Measurements from ENCODE around the gene OPCML. TPM values are rescaled to one million over a fixed set of nuclear protein-coding genes. Genes with fewer than 3 reads are reported as not detected.

Gene OPCML
- total and polyA plus RNA-seq, 2 donors (not counting 1 experiment from before 2014, with no cell fraction given), result not detected

DNA sequence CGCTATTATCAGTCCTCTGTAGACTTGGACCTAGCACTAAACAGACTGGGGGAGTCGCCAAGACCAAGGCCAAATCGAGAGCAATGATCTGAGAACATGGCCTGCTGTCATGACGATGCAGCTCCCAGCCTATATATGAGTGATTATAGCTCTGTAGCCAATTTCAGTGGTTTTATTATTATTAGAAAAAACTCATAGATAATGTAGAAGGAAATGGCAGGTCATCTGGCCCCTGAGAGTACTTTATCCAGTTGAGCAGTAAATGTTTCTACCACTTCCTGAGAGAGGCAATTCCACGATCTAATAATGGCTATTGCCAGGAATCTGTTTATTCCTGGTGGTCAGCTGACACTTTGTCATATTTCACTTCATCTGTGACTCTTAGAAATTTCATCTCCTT is 666.7 kb downstream of the OPCML start:
- Histone ChIP-seq H3K4me2 (replicated peaks; ENCODE audit: low read depth, low read length, poor library complexity, severe bottlenecking) (no peak overlapping the region), H4K20me1 (ENCODE audit: control insufficient read depth, insufficient read depth, low read length, poor library complexity, severe bottlenecking) (no peaks in the 10 kb centered on the region), H3K27me3 (replicated peaks in 1 of 4; ENCODE audit: control extremely low read depth in 1 of 4, control insufficient read depth in 3 of 4, insufficient read depth in 4 of 4, low read length in 3 of 4) (no peaks in the 10 kb centered on the region), H3K79me2 (ENCODE audit: control insufficient read depth, insufficient read depth, low read length) (no peaks in the 10 kb centered on the region), H3K4me1 (ENCODE audit: control insufficient read depth in 2 of 2, insufficient read depth in 2 of 2, low read length in 2 of 2) (no peaks in the 10 kb centered on the region), H3K9ac (ENCODE audit: low read length) (no peak overlapping the region), H2AFZ (ENCODE audit: insufficient read depth, low read depth, low read length, poor library complexity, severe bottlenecking) (no peak overlapping the region), H3K4me3 (ENCODE audit: control extremely low read depth in 1 of 5, extremely low read depth in 1 of 5, insufficient read depth in 1 of 5, low read depth in 2 of 5, low read length in 4 of 5) (no peak overlapping the region), H3K27ac (ENCODE audit: low read length in 2 of 2) (no peak overlapping the region), H3K36me3 (replicated peaks in 1 of 2; ENCODE audit: control extremely low read depth in 1 of 2, control insufficient read depth in 1 of 2, extremely low read depth in 1 of 2, insufficient read depth in 2 of 2, low read length in 1 of 2) (no peaks in the 10 kb centered on the region), H3K9me3 (ENCODE audit: control extremely low read depth in 1 of 3, control insufficient read depth in 2 of 3, insufficient read depth in 1 of 3, low read length in 2 of 3) (peaks cover 0 to 17% (median 0%) of the 10 kb centered on the region in 3 donors)
- ATAC-seq (ENCODE audit: low read depth) (no peak), DNase-seq (no peak)
- Mint-ChIP-seq H3K9me3 (ENCODE audit: insufficient read depth) (no peaks in the 10 kb centered on the region), H3K27ac (no peak overlapping the region), H3K4me3 (no peak overlapping the region), H3K4me1 (no peaks in the 10 kb centered on the region), H3K27me3 (no peaks in the 10 kb centered on the region)
- CTCF ChIA-PET, result no interaction called here
- intact Hi-C loops (cut with micrococcal nuclease), result no loop called here
- POLR2A ChIA-PET, result no interaction called here
- TF ChIP-seq, protein P1, sequence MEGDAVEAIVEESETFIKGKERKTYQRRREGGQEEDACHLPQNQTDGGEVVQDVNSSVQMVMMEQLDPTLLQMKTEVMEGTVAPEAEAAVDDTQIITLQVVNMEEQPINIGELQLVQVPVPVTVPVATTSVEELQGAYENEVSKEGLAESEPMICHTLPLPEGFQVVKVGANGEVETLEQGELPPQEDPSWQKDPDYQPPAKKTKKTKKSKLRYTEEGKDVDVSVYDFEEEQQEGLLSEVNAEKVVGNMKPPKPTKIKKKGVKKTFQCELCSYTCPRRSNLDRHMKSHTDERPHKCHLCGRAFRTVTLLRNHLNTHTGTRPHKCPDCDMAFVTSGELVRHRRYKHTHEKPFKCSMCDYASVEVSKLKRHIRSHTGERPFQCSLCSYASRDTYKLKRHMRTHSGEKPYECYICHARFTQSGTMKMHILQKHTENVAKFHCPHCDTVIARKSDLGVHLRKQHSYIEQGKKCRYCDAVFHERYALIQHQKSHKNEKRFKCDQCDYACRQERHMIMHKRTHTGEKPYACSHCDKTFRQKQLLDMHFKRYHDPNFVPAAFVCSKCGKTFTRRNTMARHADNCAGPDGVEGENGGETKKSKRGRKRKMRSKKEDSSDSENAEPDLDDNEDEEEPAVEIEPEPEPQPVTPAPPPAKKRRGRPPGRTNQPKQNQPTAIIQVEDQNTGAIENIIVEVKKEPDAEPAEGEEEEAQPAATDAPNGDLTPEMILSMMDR (IDR thresholded peaks at IDR 0.05), result no peak
- TF ChIP-seq EZH2 (IDR thresholded peaks at IDR 0.05; ENCODE audit: borderline replicate concordance, insufficient read depth, low read depth, low read length, poor library complexity, severe bottlenecking), result no peak
- 76% methylated on average over 3 of the region's 5 CpGs for WGBS (ENCODE audit: insufficient coverage)

DNA sequence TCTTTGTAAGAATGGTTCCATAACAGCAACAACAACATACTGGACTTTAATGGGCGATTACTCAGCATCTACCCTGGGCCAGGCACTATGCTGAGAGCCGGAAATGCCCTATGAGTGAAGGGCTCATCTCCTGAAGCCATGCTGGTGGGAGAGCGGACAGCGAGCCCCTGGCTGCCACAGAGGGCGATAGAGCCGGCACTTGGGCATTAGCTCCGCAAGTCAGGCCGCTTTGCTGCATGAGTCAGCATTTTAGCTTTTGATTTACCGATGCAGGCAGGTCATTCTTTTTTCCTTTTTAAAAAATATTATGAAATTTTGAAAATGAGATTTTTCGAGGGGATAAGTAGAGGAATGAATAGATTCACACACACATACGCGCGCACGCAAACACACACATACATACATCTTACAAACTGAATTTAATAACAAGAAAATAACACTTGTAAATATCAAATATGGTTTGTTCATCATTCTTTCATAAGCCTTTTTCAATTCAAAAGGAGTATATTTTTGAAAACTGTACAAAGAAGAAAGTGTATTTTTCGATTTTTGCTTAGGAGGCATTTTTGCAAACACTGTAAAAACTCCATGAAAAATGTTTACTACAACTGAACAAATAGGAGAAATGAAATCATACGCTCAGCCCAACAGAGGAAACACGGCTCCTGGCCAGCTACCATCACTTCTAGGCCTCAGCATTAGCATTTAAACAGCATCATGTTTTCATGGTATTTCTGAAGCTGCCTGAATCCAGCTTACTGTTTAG is 667.3 kb downstream of the OPCML start:
- Histone ChIP-seq H3K27ac (ENCODE audit: low read length in 2 of 2) (no peak overlapping the region), H3K36me3 (replicated peaks in 1 of 2; ENCODE audit: control extremely low read depth in 1 of 2, control insufficient read depth in 1 of 2, extremely low read depth in 1 of 2, insufficient read depth in 2 of 2, low read length in 1 of 2) (no peaks in the 10 kb centered on the region), H3K4me2 (replicated peaks; ENCODE audit: low read depth, low read length, poor library complexity, severe bottlenecking) (no peak overlapping the region), H3K27me3 (replicated peaks in 1 of 4; ENCODE audit: control extremely low read depth in 1 of 4, control insufficient read depth in 3 of 4, insufficient read depth in 4 of 4, low read length in 3 of 4) (no peaks in the 10 kb centered on the region), H2AFZ (ENCODE audit: insufficient read depth, low read depth, low read length, poor library complexity, severe bottlenecking) (no peak overlapping the region), H3K4me3 (ENCODE audit: control extremely low read depth in 1 of 5, extremely low read depth in 1 of 5, insufficient read depth in 1 of 5, low read depth in 2 of 5, low read length in 4 of 5) (no peak overlapping the region), H3K9ac (ENCODE audit: low read length) (no peak overlapping the region), H3K79me2 (ENCODE audit: control insufficient read depth, insufficient read depth, low read length) (no peaks in the 10 kb centered on the region), H4K20me1 (ENCODE audit: control insufficient read depth, insufficient read depth, low read length, poor library complexity, severe bottlenecking) (no peaks in the 10 kb centered on the region), H3K4me1 (ENCODE audit: control insufficient read depth in 2 of 2, insufficient read depth in 2 of 2, low read length in 2 of 2) (no peaks in the 10 kb centered on the region), H3K9me3 (ENCODE audit: control extremely low read depth in 1 of 3, control insufficient read depth in 2 of 3, insufficient read depth in 1 of 3, low read length in 2 of 3) (peaks cover 0 to 17% (median 0%) of the 10 kb centered on the region in 3 donors)
- intact Hi-C loops (cut with micrococcal nuclease), result no loop called here
- ChIA-PET CTCF (no interaction called here), POLR2A (no interaction called here)
- DNase-seq (no peak), ATAC-seq (ENCODE audit: low read depth) (no peak)
- H3K4me1 Mint-ChIP-seq, result no peaks in the 10 kb centered on the region
- no peaks in the 10 kb centered on the region for H3K9me3 Mint-ChIP-seq (ENCODE audit: insufficient read depth)
- no peak overlapping the region for H3K27ac Mint-ChIP-seq
- WGBS (ENCODE audit: insufficient coverage), result 80% methylated on average over 6 of the region's 17 CpGs
- TF ChIP-seq, protein P1 (IDR thresholded peaks at IDR 0.05), result no peak
- no peak for TF ChIP-seq EZH2 (IDR thresholded peaks at IDR 0.05; ENCODE audit: borderline replicate concordance, insufficient read depth, low read depth, low read length, poor library complexity, severe bottlenecking)
- H3K4me3 Mint-ChIP-seq, result no peak overlapping the region
- no peaks in the 10 kb centered on the region for H3K27me3 Mint-ChIP-seq
